ENCODE measurements around the gene SERPINA10.

DNA sequence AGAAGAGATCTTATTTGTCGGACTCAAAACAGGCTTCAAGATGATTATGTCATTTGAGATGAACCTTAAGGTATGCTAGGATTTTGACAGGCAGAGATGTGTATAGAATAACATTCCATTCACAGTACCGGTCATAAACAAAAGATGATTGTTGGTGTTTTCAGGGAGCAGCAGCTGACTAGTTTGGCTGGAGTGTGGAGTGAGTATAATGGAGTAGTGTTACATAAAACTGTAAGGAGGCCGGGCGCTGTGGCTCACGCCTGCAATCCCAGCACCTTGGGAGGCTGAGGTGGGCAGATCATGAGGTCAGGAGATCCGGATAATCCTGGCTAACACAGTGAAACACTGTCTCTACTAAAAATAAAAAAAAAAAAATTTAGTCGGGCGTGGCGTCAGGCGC lies 23.9 kb downstream of the SERPINA10 start:
- no peak for TF ChIP-seq POLR2A (IDR thresholded peaks at IDR 0.05)
- TF ChIP-seq, protein P1, sequence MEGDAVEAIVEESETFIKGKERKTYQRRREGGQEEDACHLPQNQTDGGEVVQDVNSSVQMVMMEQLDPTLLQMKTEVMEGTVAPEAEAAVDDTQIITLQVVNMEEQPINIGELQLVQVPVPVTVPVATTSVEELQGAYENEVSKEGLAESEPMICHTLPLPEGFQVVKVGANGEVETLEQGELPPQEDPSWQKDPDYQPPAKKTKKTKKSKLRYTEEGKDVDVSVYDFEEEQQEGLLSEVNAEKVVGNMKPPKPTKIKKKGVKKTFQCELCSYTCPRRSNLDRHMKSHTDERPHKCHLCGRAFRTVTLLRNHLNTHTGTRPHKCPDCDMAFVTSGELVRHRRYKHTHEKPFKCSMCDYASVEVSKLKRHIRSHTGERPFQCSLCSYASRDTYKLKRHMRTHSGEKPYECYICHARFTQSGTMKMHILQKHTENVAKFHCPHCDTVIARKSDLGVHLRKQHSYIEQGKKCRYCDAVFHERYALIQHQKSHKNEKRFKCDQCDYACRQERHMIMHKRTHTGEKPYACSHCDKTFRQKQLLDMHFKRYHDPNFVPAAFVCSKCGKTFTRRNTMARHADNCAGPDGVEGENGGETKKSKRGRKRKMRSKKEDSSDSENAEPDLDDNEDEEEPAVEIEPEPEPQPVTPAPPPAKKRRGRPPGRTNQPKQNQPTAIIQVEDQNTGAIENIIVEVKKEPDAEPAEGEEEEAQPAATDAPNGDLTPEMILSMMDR (IDR thresholded peaks at IDR 0.05): no peak

Data from tibial nerve (tissue), 3 donors.